Measurements from ENCODE around the gene TLDC2. TPM values are rescaled to one million over a fixed set of nuclear protein-coding genes. Genes with fewer than 3 reads are reported as not detected.
A peak's percentile ranks its signal among the peaks of the same experiment; 100 is the strongest.

Gene TLDC2
- total and polyA plus RNA-seq, 11 donors: 0.15 TPM; not detected in 10

- WGBS, 4 donors: 15 to 21% (median 19%) methylated on average over 21 to 24 of the region's 24 CpGs
- no peak overlapping the region for H3K27ac ChIP-seq
- DNase-seq: peak; percentile 73 to 89 (median 77)
- no peaks in the 10 kb centered on the region for H3K27me3 ChIP-seq
- H3K36me3 ChIP-seq: peaks cover 0 to 35% (median 23%) of the 10 kb centered on the region in 9 donors
- H3K9me3 ChIP-seq: no peaks in the 10 kb centered on the region
- peak overlapping the region in 2 of 12 donors; percentile 7 to 15 for H3K4me3 ChIP-seq
- H3K4me1 ChIP-seq: peaks cover 0 to 26% (median 8%) of the 10 kb centered on the region in 12 donors
- peak; percentile 40 to 89 (median 86) for ATAC-seq
- intact Hi-C loops (cut with DNase I): loop anchor here in 7 of 10 donors (2.0 to 10.0 kb wide), 7 partner anchors 94 to 672 kb away; no protein-coding TSS in a partner anchor
- peak; percentile 86 to 97 (median 94) for TF ChIP-seq CTCF (IDR thresholded peaks at IDR 0.05)
- TF ChIP-seq POLR2A (IDR thresholded peaks at IDR 0.05): no peak
Observed at GRCh38 chr20:36886859-36887751, 11.2 kb downstream of the TLDC2 start.

- peaks cover 0 to 26% (median 8%) of the 10 kb centered on the region in 12 donors for H3K4me1 ChIP-seq
- H3K4me3 ChIP-seq: no peak overlapping the region
- intact Hi-C loops (cut with DNase I): loop anchor here in 7 of 10 donors (2.0 to 10.0 kb wide), 7 partner anchors 95 to 673 kb away; no protein-coding TSS in a partner anchor
- no peaks in the 10 kb centered on the region for H3K27me3 ChIP-seq
- peak in 1 of 4 donors; percentile 10 for ATAC-seq
- H3K9me3 ChIP-seq: no peaks in the 10 kb centered on the region
- H3K27ac ChIP-seq: no peak overlapping the region
- DNase-seq: no peak
- no peak for TF ChIP-seq POLR2A (IDR thresholded peaks at IDR 0.05)
- TF ChIP-seq CTCF (IDR thresholded peaks at IDR 0.05): no peak
- peaks cover 0 to 41% (median 29%) of the 10 kb centered on the region in 9 donors for H3K36me3 ChIP-seq
- 27 to 36% (median 34%) methylated on average over 6 of the region's 6 CpGs for WGBS, 4 donors
Observed at GRCh38 chr20:36887752-36888090, 11.8 kb downstream of the TLDC2 start.

- Histone ChIP-seq H3K9me3 (no peaks in the 10 kb centered on the region), H3K27ac (no peak overlapping the region), H3K27me3 (no peaks in the 10 kb centered on the region), H3K4me3 (no peak overlapping the region), H3K4me1 (peaks cover 0 to 22% (median 8%) of the 10 kb centered on the region in 12 donors), H3K36me3 (peaks cover 0 to 54% (median 42%) of the 10 kb centered on the region in 9 donors)
- DNase-seq: no peak
- intact Hi-C loops (cut with DNase I): loop anchor here in 6 of 10 donors (5.0 to 10.0 kb wide), 6 partner anchors 97 to 674 kb away; no protein-coding TSS in a partner anchor
- no peak for ATAC-seq
- WGBS, 4 donors: 84 to 86% (median 85%) methylated on average over 12 to 15 of the region's 15 CpGs
- TF ChIP-seq POLR2A (IDR thresholded peaks at IDR 0.05) (no peak), CTCF (IDR thresholded peaks at IDR 0.05) (no peak)
Observed at GRCh38 chr20:36888880-36889516, 13.1 kb downstream of the TLDC2 start.

- H3K36me3 ChIP-seq: peaks cover 0 to 70% (median 57%) of the 10 kb centered on the region in 9 donors
- intact Hi-C loops (cut with DNase I): no loop called here
Observed at GRCh38 chr20:36890586-36890985, 14.6 kb downstream of the TLDC2 start.

More at GRCh38 chr20:36890586-36890985, 14.6 kb downstream of the TLDC2 start:
- Histone ChIP-seq H3K4me1 (peaks cover 0 to 16% (median 6%) of the 10 kb centered on the region in 12 donors), H3K4me3 (no peak overlapping the region), H3K27ac (no peak overlapping the region), H3K27me3 (no peaks in the 10 kb centered on the region), H3K9me3 (no peaks in the 10 kb centered on the region)
- ATAC-seq (no peak), DNase-seq (no peak)
- no peak for TF ChIP-seq POLR2A (IDR thresholded peaks at IDR 0.05)
- no peak for TF ChIP-seq CTCF (IDR thresholded peaks at IDR 0.05)
- WGBS, 4 donors: 90 to 93% (median 92%) methylated on average over 9 of the region's 9 CpGs
